HL-60 (cell line): ENCODE measurements around the gene SESN2.

Experiments
- GABPA ChIP-seq: IDR thresholded peaks from 2 replicates; pipeline ENCODE4 v1.6.1; 2012; ENCODE audit warnings: low read depth
- POLR2AphosphoS5 ChIP-seq: IDR thresholded peaks from 2 replicates; pipeline ENCODE4 v1.6.1; 2012; ENCODE audit warnings: low read depth
- SPI1 ChIP-seq: IDR thresholded peaks from 2 replicates; pipeline ENCODE4 v1.6.1; 2012; ENCODE audit warnings: low read depth, mild to moderate bottlenecking, borderline replicate concordance
- TF ChIP-seq, protein P1 (sequence below): IDR thresholded peaks from one replicate; pipeline ENCODE4 v1.5.1; 2011; ENCODE audit warnings: low read length, control low read depth, inconsistent platforms; ENCODE audit not compliant: insufficient read depth
- TF ChIP-seq, protein P2 (sequence below): IDR thresholded peaks from 2 replicates; pipeline ENCODE4 v1.6.1; 2012; ENCODE audit warnings: low read depth; ENCODE audit not compliant: insufficient replicate concordance

DNA sequence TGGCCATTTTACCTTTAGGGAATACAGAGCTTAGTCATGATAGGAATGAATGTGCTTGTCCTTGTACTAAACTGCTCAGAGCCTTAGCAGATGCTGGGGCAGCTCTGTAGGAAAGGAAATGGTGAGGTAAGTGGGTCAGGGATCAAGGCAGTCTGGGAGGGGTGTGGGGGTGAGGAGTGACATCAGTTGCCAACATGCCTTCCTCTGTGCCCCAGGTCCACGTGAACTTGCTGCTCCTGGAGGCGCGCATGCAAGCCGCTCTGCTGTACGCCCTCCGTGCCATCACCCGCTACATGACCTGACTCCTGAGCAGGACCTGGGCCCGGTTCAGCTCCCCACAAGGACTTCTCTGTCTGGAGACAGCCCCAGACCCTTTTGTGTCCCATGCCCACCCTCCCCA, 21.2 kb downstream of the SESN2 start:
- TF ChIP-seq POLR2AphosphoS5: no peak
- TF ChIP-seq, protein P1, sequence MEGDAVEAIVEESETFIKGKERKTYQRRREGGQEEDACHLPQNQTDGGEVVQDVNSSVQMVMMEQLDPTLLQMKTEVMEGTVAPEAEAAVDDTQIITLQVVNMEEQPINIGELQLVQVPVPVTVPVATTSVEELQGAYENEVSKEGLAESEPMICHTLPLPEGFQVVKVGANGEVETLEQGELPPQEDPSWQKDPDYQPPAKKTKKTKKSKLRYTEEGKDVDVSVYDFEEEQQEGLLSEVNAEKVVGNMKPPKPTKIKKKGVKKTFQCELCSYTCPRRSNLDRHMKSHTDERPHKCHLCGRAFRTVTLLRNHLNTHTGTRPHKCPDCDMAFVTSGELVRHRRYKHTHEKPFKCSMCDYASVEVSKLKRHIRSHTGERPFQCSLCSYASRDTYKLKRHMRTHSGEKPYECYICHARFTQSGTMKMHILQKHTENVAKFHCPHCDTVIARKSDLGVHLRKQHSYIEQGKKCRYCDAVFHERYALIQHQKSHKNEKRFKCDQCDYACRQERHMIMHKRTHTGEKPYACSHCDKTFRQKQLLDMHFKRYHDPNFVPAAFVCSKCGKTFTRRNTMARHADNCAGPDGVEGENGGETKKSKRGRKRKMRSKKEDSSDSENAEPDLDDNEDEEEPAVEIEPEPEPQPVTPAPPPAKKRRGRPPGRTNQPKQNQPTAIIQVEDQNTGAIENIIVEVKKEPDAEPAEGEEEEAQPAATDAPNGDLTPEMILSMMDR: no peak
- TF ChIP-seq, protein P2, sequence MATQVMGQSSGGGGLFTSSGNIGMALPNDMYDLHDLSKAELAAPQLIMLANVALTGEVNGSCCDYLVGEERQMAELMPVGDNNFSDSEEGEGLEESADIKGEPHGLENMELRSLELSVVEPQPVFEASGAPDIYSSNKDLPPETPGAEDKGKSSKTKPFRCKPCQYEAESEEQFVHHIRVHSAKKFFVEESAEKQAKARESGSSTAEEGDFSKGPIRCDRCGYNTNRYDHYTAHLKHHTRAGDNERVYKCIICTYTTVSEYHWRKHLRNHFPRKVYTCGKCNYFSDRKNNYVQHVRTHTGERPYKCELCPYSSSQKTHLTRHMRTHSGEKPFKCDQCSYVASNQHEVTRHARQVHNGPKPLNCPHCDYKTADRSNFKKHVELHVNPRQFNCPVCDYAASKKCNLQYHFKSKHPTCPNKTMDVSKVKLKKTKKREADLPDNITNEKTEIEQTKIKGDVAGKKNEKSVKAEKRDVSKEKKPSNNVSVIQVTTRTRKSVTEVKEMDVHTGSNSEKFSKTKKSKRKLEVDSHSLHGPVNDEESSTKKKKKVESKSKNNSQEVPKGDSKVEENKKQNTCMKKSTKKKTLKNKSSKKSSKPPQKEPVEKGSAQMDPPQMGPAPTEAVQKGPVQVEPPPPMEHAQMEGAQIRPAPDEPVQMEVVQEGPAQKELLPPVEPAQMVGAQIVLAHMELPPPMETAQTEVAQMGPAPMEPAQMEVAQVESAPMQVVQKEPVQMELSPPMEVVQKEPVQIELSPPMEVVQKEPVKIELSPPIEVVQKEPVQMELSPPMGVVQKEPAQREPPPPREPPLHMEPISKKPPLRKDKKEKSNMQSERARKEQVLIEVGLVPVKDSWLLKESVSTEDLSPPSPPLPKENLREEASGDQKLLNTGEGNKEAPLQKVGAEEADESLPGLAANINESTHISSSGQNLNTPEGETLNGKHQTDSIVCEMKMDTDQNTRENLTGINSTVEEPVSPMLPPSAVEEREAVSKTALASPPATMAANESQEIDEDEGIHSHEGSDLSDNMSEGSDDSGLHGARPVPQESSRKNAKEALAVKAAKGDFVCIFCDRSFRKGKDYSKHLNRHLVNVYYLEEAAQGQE: no peak
- no peak for TF ChIP-seq SPI1
- no peak for TF ChIP-seq GABPA
